NCI-H2029 treated with DMSO at 0.1 percent for 48 hours (cell line): ENCODE data around the gene THSD1.
"Not testable (repeated sequence)": the region's sequence is repeated elsewhere in the genome, so short reads cannot be mapped to it uniquely, and the experiment has no call there.

Experiments used
- DNase-seq: peaks from one replicate; lab custom pipeline; 2025; lab: John Stamatoyannopoulos, UW

THSD1 gene

GRCh38 chr13:52411629-52412028 is 5.7 kb upstream of the THSD1 start:
- DNase-seq = no peak

GRCh38 chr13:52408071-52408658 is 2.2 kb upstream of the THSD1 start:
- DNase-seq = not testable (repeated sequence)

- DNase-seq = not testable (repeated sequence)
Observed at GRCh38 chr13:52407436-52407835, 1.5 kb upstream of the THSD1 start.

- no peak for DNase-seq
Observed at GRCh38 chr13:52406629-52407028, 657 bp upstream of the THSD1 start.

GRCh38 chr13:52405369-52405766 is 604 bp downstream of the THSD1 start:
- no peak for DNase-seq

GRCh38 chr13:52399708-52400107 is 6.3 kb downstream of the THSD1 start:
- DNase-seq = no peak

- DNase-seq = no peak
Observed at GRCh38 chr13:52399046-52399445, 6.9 kb downstream of the THSD1 start.

- no peak for DNase-seq
Observed at GRCh38 chr13:52395704-52396103, 10.3 kb downstream of the THSD1 start.

- no peak for DNase-seq
Observed at GRCh38 chr13:52394586-52394985, 11.4 kb downstream of the THSD1 start.

GRCh38 chr13:52393572-52394357 is 12.2 kb downstream of the THSD1 start:
- no peak for DNase-seq

GRCh38 chr13:52387721-52388120 is 18.3 kb downstream of the THSD1 start:
- DNase-seq = no peak

- no peak for DNase-seq
Observed at GRCh38 chr13:52385870-52386269, 20.1 kb downstream of the THSD1 start.

- no peak for DNase-seq
Observed at GRCh38 chr13:52383366-52383765, 22.6 kb downstream of the THSD1 start.

GRCh38 chr13:52378312-52378711 is 27.7 kb downstream of the THSD1 start:
- no peak for DNase-seq

GRCh38 chr13:52377898-52378297 is 28.1 kb downstream of the THSD1 start:
- DNase-seq = no peak

GRCh38 chr13:52374873-52375411 is 31.0 kb downstream of the THSD1 start:
- DNase-seq = no peak

GRCh38 chr13:52374389-52374788 is 31.6 kb downstream of the THSD1 start:
- DNase-seq = no peak

GRCh38 chr13:52373277-52373676 is 32.7 kb downstream of the THSD1 start:
- not testable (repeated sequence) for DNase-seq

GRCh38 chr13:52371736-52372247 is 34.2 kb downstream of the THSD1 start:
- no peak for DNase-seq

GRCh38 chr13:52366291-52366690 is 39.7 kb downstream of the THSD1 start:
- DNase-seq = no peak

- DNase-seq = not testable (repeated sequence)
Observed at GRCh38 chr13:52362169-52362887, 43.6 kb downstream of the THSD1 start.

GRCh38 chr13:52361225-52361624 is 44.7 kb downstream of the THSD1 start:
- DNase-seq = no peak

GRCh38 chr13:52359534-52359933 is 46.4 kb downstream of the THSD1 start:
- DNase-seq = no peak
